Stomach (tissue), 4 donors: ENCODE measurements around the gene HDLBP.

ENCODE experiments used
- CTCF ChIP-seq, 7 experiments: fragments of 450-650 bp in 4 of 7; fragments of 200-600 bp in 3 of 7; sonication (generic) in 3 of 7; IDR thresholded peaks; one replicate each; pipeline ENCODE4 v1.5.1; 2016 to 2019; ENCODE audit warnings: antibody characterized with exemption in 7 of 7, control low read depth in 2 of 7, mild to moderate bottlenecking in 1 of 7
- EP300 ChIP-seq: sonication (generic); formaldehyde crosslinking; IDR thresholded peaks from one replicate; pipeline ENCODE4 v1.6.1; 2017; ENCODE audit warnings: antibody characterized with exemption
- POLR2A ChIP-seq, 4 donors: fragments of 450-650 bp; IDR thresholded peaks; one replicate each; pipeline ENCODE4 v1.6.1; 2016; ENCODE audit warnings: antibody characterized with exemption in 4 of 4, control low read depth in 2 of 4, mild to moderate bottlenecking in 1 of 4, moderate library complexity in 1 of 4
- POLR2AphosphoS5 ChIP-seq, 3 donors: sonication (generic); formaldehyde crosslinking; IDR thresholded peaks; one replicate each; pipeline ENCODE4 v1.6.1; 2016; ENCODE audit warnings: antibody characterized with exemption in 3 of 3

- no peak for TF ChIP-seq POLR2A (IDR thresholded peaks at IDR 0.05)
- no peak for TF ChIP-seq CTCF (IDR thresholded peaks at IDR 0.05)
- TF ChIP-seq POLR2AphosphoS5 (IDR thresholded peaks at IDR 0.05) = no peak
- no peak for TF ChIP-seq EP300
These were observed 29.6 kb upstream of the HDLBP start for GRCh38 chr2:241344925-241345651.
